Effector CD4-positive, alpha-beta T cell (primary cell): ENCODE data around the gene SCN2A.
A peak's percentile ranks its signal among the peaks of the same experiment; 100 is the strongest.
"Not testable (repeated sequence)": the region's sequence is repeated elsewhere in the genome, so short reads cannot be mapped to it uniquely, and the experiment has no call there.

Experiments used
- DNase-seq: peaks from one replicate; pipeline ENCODE4 v3.0.0-alpha.2; 2020

Gene SCN2A

GRCh38 chr2:165253178-165253577 lies 14.0 kb downstream of the SCN2A start:
- DNase-seq: no peak

- DNase-seq: no peak
Measured at GRCh38 chr2:165256618-165257017, 17.4 kb downstream of the SCN2A start.

GRCh38 chr2:165260347-165260746 lies 21.1 kb downstream of the SCN2A start:
- DNase-seq: not testable (repeated sequence)

GRCh38 chr2:165268754-165269153 lies 29.5 kb downstream of the SCN2A start:
- no peak for DNase-seq

GRCh38 chr2:165273176-165273575 lies 34.0 kb downstream of the SCN2A start:
- DNase-seq: no peak

GRCh38 chr2:165274698-165275097 lies 35.5 kb downstream of the SCN2A start:
- no peak for DNase-seq

- no peak for DNase-seq
Measured at GRCh38 chr2:165275932-165276331, 36.7 kb downstream of the SCN2A start.

GRCh38 chr2:165277295-165277694 lies 38.1 kb downstream of the SCN2A start:
- no peak for DNase-seq

- no peak for DNase-seq
Measured at GRCh38 chr2:165277860-165278656, 38.8 kb downstream of the SCN2A start.

- no peak for DNase-seq
Measured at GRCh38 chr2:165280356-165280755, 41.1 kb downstream of the SCN2A start.

GRCh38 chr2:165281387-165281786 lies 42.2 kb downstream of the SCN2A start:
- no peak for DNase-seq

GRCh38 chr2:165283342-165283741 lies 44.1 kb downstream of the SCN2A start:
- DNase-seq: no peak

GRCh38 chr2:165287094-165287778 lies 48.0 kb downstream of the SCN2A start:
- no peak for DNase-seq

- DNase-seq: no peak
Measured at GRCh38 chr2:165289069-165289468, 49.9 kb downstream of the SCN2A start.

- DNase-seq: peak; percentile 50
Measured at GRCh38 chr2:165293440-165294420, 54.5 kb downstream of the SCN2A start.

- DNase-seq: no peak
Measured at GRCh38 chr2:165294912-165295311, 55.7 kb downstream of the SCN2A start.

GRCh38 chr2:165295643-165296042 lies 56.4 kb downstream of the SCN2A start:
- DNase-seq: no peak

- no peak for DNase-seq
Measured at GRCh38 chr2:165305391-165306096, 66.3 kb downstream of the SCN2A start.

- no peak for DNase-seq
Measured at GRCh38 chr2:165307317-165307716, 68.1 kb downstream of the SCN2A start.

GRCh38 chr2:165311949-165312348 lies 72.7 kb downstream of the SCN2A start:
- no peak for DNase-seq

- no peak for DNase-seq
Measured at GRCh38 chr2:165312999-165313398, 73.8 kb downstream of the SCN2A start.

- DNase-seq: no peak
Measured at GRCh38 chr2:165313509-165313908, 74.3 kb downstream of the SCN2A start.
